A549 (cell line): ENCODE results near the gene NCAPH2. TPM values are rescaled to one million over a fixed set of nuclear protein-coding genes. Genes with fewer than 3 reads are reported as not detected.
"Not testable (repeated sequence)": the region's sequence is repeated elsewhere in the genome, so short reads cannot be mapped to it uniquely, and the experiment has no call there.

Source experiments
- ATAC-seq, 2 experiments: fragments of 200-7000 bp in 1 of 2; fragments of >200 bp in 1 of 2; cut with Nextera tagmentation in 1 of 2; cut with Tn5 transposase in 1 of 2; 3 replicates each; pipeline versions ENCODE4 v1.8.0 to v1.9.1; 2018 to 2020; ENCODE audit warnings: mild to moderate bottlenecking in 1 of 2, moderate library complexity in 1 of 2
- CTCF ChIA-PET: fragments of 300-600 bp; sonication (Branson Sonifier 250); formaldehyde crosslinking; extraction: SDS; loops from one replicate; lab custom pipeline; 2021; ENCODE audit warnings: antibody characterized with exemption, inconsistent platforms; lab: Yijun Ruan, JAX
- POLR2A ChIA-PET: fragments of 350-600 bp; formaldehyde crosslinking; extraction: SDS; loops from one replicate; lab custom pipeline; 2021; ENCODE audit warnings: antibody characterized with exemption, inconsistent platforms; lab: Yijun Ruan, JAX
- DNase-seq, 2 experiments: peaks; one replicate each; pipeline versions ENCODE4 v3.0.0 to v3.0.0-alpha.2; 2011 to 2016; ENCODE audit warnings: low read depth in 1 of 2, low spot score in 1 of 2
- FAIRE-seq: peaks from 2 replicates; lab custom pipeline; 2011; peaks lifted over from hg19 to GRCh38; lab: Jason Lieb, UNC
- H3K27ac ChIP-seq, 2 experiments: fragments of >200 bp; sonication (Bioruptor Twin); formaldehyde crosslinking; 3 replicates each; pipeline ENCODE4 v1.5.1; 2016 to 2017
- H3K4me1 ChIP-seq: fragments of >200 bp; sonication (Bioruptor Twin); formaldehyde crosslinking; 3 replicates; pipeline ENCODE4 v1.6.1; 2016
- H3K4me2 ChIP-seq: fragments of >200 bp; sonication (Bioruptor Twin); formaldehyde crosslinking; 3 replicates; pipeline ENCODE4 v1.6.1; 2016
- H3K4me3 ChIP-seq: fragments of >200 bp; sonication (Bioruptor Twin); formaldehyde crosslinking; 3 replicates; pipeline ENCODE4 v1.5.1; 2016
- H3K9me3 ChIP-seq: fragments of >200 bp; sonication (Bioruptor Twin); formaldehyde crosslinking; 3 replicates; pipeline ENCODE4 v1.6.1; 2016
- BHLHE40 ChIP-seq: IDR thresholded peaks from 2 replicates; pipeline ENCODE4 v1.6.1; 2012; ENCODE audit warnings: low read depth, low read length, inconsistent platforms
- CBX8 ChIP-seq: fragments of 200-600 bp; sonication (generic); IDR thresholded peaks from 2 replicates; pipeline ENCODE4 v1.6.1; 2016
- CEBPB ChIP-seq, 2 experiments: fragments of >200 bp in 1 of 2; sonication (Bioruptor Twin) in 1 of 2; formaldehyde crosslinking in 1 of 2; IDR thresholded peaks; 2 replicates each; pipeline ENCODE4 v1.6.1; 2012 to 2016
- EHF ChIP-seq: fragments of 250-450 bp; sonication (Bioruptor Pico); IDR thresholded peaks from 2 replicates; pipeline ENCODE4 v1.5.0; 2020; ENCODE audit warnings: mild to moderate bottlenecking
- EP300 ChIP-seq, 2 experiments: fragments of >200 bp; sonication (Bioruptor Twin); formaldehyde crosslinking; IDR thresholded peaks; 2 replicates in 1 of 2; 3 replicates in 1 of 2; pipeline ENCODE4 v1.6.1; 2016 to 2017
- FOSL2 ChIP-seq, 2 experiments: fragments of 450-650 bp in 1 of 2; fragments of >200 bp in 1 of 2; sonication (Bioruptor Twin) in 1 of 2; formaldehyde crosslinking; IDR thresholded peaks; 2 replicates each; pipeline versions ENCODE4 v1.5.0 to v1.6.1; 2016 to 2020; ENCODE audit warnings: mild to moderate bottlenecking in 1 of 2, moderate library complexity in 1 of 2
- FOXS1 ChIP-seq: fragments of 250-450 bp; sonication (Bioruptor Pico); IDR thresholded peaks from 2 replicates; pipeline ENCODE4 v1.5.0; 2020; ENCODE audit warnings: mild to moderate bottlenecking, moderate library complexity
- GATA3 ChIP-seq: IDR thresholded peaks from 2 replicates; pipeline ENCODE4 v1.6.1; 2012; ENCODE audit warnings: borderline replicate concordance
- HOXA7 ChIP-seq: fragments of 250-450 bp; sonication (Bioruptor Pico); IDR thresholded peaks from 2 replicates; pipeline ENCODE4 v1.5.0; 2020; ENCODE audit warnings: mild to moderate bottlenecking, moderate library complexity
- HOXB13 ChIP-seq: fragments of 250-450 bp; sonication (Bioruptor Pico); IDR thresholded peaks from 2 replicates; pipeline ENCODE4 v1.5.0; 2020; ENCODE audit warnings: low read depth, mild to moderate bottlenecking, moderate library complexity
- JUNB ChIP-seq: fragments of >200 bp; sonication (Bioruptor Twin); formaldehyde crosslinking; IDR thresholded peaks from 2 replicates; pipeline ENCODE4 v1.6.1; 2016
- KDM1A ChIP-seq: fragments of 200-600 bp; sonication (generic); IDR thresholded peaks from 2 replicates; pipeline ENCODE4 v1.6.1; 2016; ENCODE audit warnings: low read depth, mild to moderate bottlenecking
- MYC ChIP-seq: IDR thresholded peaks from 2 replicates; pipeline ENCODE4 v1.6.1; 2012; ENCODE audit warnings: mild to moderate bottlenecking, inconsistent platforms, low read length, improper control_type of control experiment, borderline replicate concordance
- POLR2AphosphoS2 ChIP-seq: conservative IDR thresholded peaks from 2 replicates; pipeline ENCODE4 v1.6.1; 2012; ENCODE audit warnings: low read length, improper control_type of control experiment, inconsistent platforms
- RAD21 ChIP-seq, 2 experiments: fragments of >200 bp in 1 of 2; sonication (Bioruptor Twin) in 1 of 2; formaldehyde crosslinking in 1 of 2; IDR thresholded peaks in 1 of 2; conservative IDR thresholded peaks in 1 of 2; 2 replicates in 1 of 2; 3 replicates in 1 of 2; pipeline ENCODE4 v1.6.1; 2012 to 2018; ENCODE audit warnings: inconsistent platforms in 1 of 2
- SREBF2 ChIP-seq: fragments of 450-650 bp; IDR thresholded peaks from 2 replicates; pipeline ENCODE4 v1.6.1; 2014; ENCODE audit warnings: mild to moderate bottlenecking, moderate library complexity
- TP53 ChIP-seq: fragments of 250-450 bp; sonication (Bioruptor Pico); IDR thresholded peaks from 2 replicates; pipeline ENCODE4 v1.5.0; 2021; ENCODE audit warnings: mild to moderate bottlenecking, moderate library complexity
- ZSCAN20 ChIP-seq: fragments of 250-450 bp; sonication (Bioruptor Pico); IDR thresholded peaks from 2 replicates; pipeline ENCODE4 v1.8.0; 2022; ENCODE audit warnings: mild to moderate bottlenecking, moderate library complexity
- WGBS: methylation state at CpG from one replicate; pipeline ENCODE4 v1.1.6; 2017; ENCODE audit errors: missing lambda C conversion rate; 5-methylcytosine and 5-hydroxymethylcytosine counted together
- polyA plus RNA-seq, 4 experiments: library from polyadenylated mRNA; depleted of rRNA in 3 of 4; stranded (reverse); fragments of >200 nt; fragmentation: RNase III in 1 of 4; extraction: RNeasy Plus Mini Kit Qiagen cat#74134 plus additional on column Dnase treatment in 1 of 4; gene quantifications; 2 replicates in 3 of 4; 3 replicates in 1 of 4; pipeline ENCODE4 v1.2.3, GENCODE V29; 2011 to 2017
- TF ChIP-seq, protein P1 (sequence below): fragments of >200 bp; sonication (Bioruptor Twin); formaldehyde crosslinking; IDR thresholded peaks from 3 replicates; pipeline ENCODE4 v1.6.1; 2016
- TF ChIP-seq, protein P2 (sequence below): fragments of >200 bp; sonication (Bioruptor Twin); formaldehyde crosslinking; IDR thresholded peaks from 2 replicates; pipeline ENCODE4 v1.6.1; 2016
- TF ChIP-seq, protein P3 (sequence below): IDR thresholded peaks from 2 replicates; pipeline ENCODE4 v1.6.1; 2012; ENCODE audit warnings: low read depth, borderline replicate concordance

Gene NCAPH2
- polyA plus RNA-seq, 2 of the 4 experiments (the other 2 are of a cell fraction) = 14.3 to 27.7 TPM

DNA sequence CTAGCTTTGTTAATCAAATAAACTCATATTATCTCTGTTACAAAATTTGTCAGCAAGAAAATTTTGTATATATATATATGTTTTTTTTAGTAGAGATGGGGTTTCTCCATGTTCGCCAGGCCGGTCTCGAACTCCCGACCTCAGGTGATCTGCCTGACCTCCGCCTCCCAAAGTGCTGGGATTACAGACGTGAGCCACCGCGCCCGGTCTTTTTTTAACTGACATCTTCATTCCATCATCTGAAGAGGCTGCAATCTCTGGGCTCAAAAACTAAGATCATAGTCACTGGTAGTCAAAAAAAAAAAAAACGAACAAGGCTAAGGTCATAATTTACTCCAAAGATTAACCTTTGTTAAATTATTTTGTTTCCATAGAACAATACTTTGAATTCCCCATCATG lies 32.4 kb downstream of the NCAPH2 start:
- FAIRE-seq (no peak), ATAC-seq (no peak), DNase-seq (no peak)
- WGBS = 79% methylated on average over 10 of the region's 10 CpGs
- CTCF ChIA-PET = interaction anchor here (0.6 to 4.1 kb wide), 5 partner anchors 15 to 107 kb away, joined by 3 to 19 read pairs (median 5); partner anchors contain the start of genes SCO2 and SYCE3
- Histone ChIP-seq H3K4me1 (peaks cover 61% of the 10 kb centered on the region), H3K4me2 (peak overlapping the region; percentile 75), H3K4me3 (no peak overlapping the region), H3K27ac (peak overlapping the region; percentile 76 to 92), H3K9me3 (no peaks in the 10 kb centered on the region)
- no peak for TF ChIP-seq CBX8
- TF ChIP-seq ZSCAN20 (CRISPR knock-in tag) = no peak
- no peak for TF ChIP-seq FOXS1 (CRISPR knock-in tag)
- no peak for TF ChIP-seq POLR2AphosphoS2
- TF ChIP-seq CEBPB (IDR thresholded peaks at IDR 0.05) = no peak
- TF ChIP-seq EHF (CRISPR knock-in tag) = no peak
- no peak for TF ChIP-seq MYC
- TF ChIP-seq HOXB13 (CRISPR knock-in tag) = no peak
- TF ChIP-seq KDM1A = no peak
- no peak for TF ChIP-seq GATA3
- TF ChIP-seq JUNB = no peak
- no peak for TF ChIP-seq SREBF2
- no peak for TF ChIP-seq RAD21 (conservative IDR thresholded peaks at IDR 0.05 in 1 of 2, IDR thresholded peaks at IDR 0.05 in 1 of 2)
- TF ChIP-seq BHLHE40 = no peak
- TF ChIP-seq, protein P1, sequence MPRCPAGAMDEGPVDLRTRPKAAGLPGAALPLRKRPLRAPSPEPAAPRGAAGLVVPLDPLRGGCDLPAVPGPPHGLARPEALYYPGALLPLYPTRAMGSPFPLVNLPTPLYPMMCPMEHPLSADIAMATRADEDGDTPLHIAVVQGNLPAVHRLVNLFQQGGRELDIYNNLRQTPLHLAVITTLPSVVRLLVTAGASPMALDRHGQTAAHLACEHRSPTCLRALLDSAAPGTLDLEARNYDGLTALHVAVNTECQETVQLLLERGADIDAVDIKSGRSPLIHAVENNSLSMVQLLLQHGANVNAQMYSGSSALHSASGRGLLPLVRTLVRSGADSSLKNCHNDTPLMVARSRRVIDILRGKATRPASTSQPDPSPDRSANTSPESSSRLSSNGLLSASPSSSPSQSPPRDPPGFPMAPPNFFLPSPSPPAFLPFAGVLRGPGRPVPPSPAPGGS = no peak
- POLR2A ChIA-PET = interaction anchor here (0.5 to 1.8 kb wide), 3 partner anchors 8 to 29 kb away, joined by 4 to 13 read pairs (median 5); no protein-coding TSS in a partner anchor

DNA sequence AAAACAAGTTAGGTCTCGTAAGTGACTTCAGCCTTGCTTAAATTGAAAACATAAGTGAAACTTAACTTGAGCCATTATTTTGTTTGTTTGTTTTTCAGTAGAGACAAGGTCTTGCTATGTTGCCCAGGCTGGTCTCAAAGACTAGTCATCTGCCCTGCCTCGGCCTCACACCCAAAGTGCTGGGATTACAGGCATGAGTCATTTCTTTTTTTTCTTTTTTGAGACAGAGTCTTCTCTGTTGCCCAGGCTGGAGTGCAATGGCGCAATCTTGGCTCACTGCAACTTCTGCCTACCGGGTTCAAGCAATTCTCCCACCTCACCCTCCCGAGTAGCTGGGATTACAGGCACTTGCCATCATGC lies 33.6 kb downstream of the NCAPH2 start:
- peak overlapping the region; percentile 76 to 92; a peak in 5 of 6 replicates for H3K27ac ChIP-seq

DNA sequence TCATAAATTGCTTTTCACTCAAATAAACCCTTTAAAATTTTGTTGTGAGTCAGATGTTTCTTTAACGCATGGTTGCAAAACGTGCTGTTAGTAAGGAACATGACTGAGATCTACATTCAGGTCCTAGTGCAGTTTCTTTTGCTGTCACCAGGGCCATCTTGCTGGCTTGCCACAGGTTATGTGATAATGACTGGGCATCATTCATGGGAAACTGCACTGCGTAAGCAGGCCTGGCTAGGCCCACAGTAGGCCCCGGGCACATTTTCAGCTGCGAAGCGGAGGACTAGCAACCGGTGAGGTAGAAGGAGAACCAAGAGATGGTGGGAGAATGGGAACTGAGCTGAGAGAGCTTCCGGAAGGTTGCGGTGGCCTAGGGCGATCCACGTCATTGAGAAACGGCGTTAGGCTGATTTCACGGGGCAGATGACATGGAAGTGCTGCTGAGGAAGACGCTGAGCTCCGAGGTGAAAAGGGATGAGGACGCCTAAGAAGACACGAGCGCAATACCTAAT lies 34.4 kb downstream of the NCAPH2 start:
- Histone ChIP-seq H3K4me2 (no peak overlapping the region), H3K9me3 (no peaks in the 10 kb centered on the region), H3K4me3 (no peak overlapping the region), H3K27ac (peak overlapping the region; percentile 76 to 92; a peak in 4 of 6 replicates), H3K4me1 (peaks cover 69% of the 10 kb centered on the region)
- ChIA-PET POLR2A (interaction anchor here (1.0 kb wide), 1 partner anchor 10 kb away, joined by 3 read pairs; no protein-coding TSS in a partner anchor), CTCF (interaction anchor here (4.5 kb wide), 1 partner anchor 21 kb away, joined by 25 read pairs; the partner anchor contains the start of gene SYCE3)
- ATAC-seq (no peak), DNase-seq (no peak), FAIRE-seq (no peak)
- TF ChIP-seq HOXA7 (CRISPR knock-in tag) = no peak
- TF ChIP-seq, protein P2, sequence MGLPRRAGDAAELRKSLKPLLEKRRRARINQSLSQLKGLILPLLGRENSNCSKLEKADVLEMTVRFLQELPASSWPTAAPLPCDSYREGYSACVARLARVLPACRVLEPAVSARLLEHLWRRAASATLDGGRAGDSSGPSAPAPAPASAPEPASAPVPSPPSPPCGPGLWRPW = no peak
- TF ChIP-seq, protein P3, sequence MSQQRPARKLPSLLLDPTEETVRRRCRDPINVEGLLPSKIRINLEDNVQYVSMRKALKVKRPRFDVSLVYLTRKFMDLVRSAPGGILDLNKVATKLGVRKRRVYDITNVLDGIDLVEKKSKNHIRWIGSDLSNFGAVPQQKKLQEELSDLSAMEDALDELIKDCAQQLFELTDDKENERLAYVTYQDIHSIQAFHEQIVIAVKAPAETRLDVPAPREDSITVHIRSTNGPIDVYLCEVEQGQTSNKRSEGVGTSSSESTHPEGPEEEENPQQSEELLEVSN = no peak
- no peak for TF ChIP-seq BHLHE40
- TF ChIP-seq TP53 (CRISPR knock-in tag) = no peak
- no peak for TF ChIP-seq FOSL2 (IDR thresholded peaks at IDR 0.05)
- TF ChIP-seq FOSL2 (CRISPR knock-in tag; IDR thresholded peaks at IDR 0.05) = no peak
- TF ChIP-seq, protein P1 = no peak
- WGBS = 90% methylated on average over 19 of the region's 19 CpGs

More for the DNA sequence above, 33.6 kb downstream of the NCAPH2 start:
- peaks cover 69% of the 10 kb centered on the region for H3K4me1 ChIP-seq
- WGBS = 14% methylated on average over 5 of the region's 5 CpGs
- H3K4me3 ChIP-seq, FAIRE-seq, H3K9me3 ChIP-seq: not testable (repeated sequence)
- peak; percentile 79 to 88 for TF ChIP-seq CEBPB (IDR thresholded peaks at IDR 0.05)
- peak; percentile 43; the same call in 1 of the 2 replicates for TF ChIP-seq JUNB
- TF ChIP-seq FOSL2 (IDR thresholded peaks at IDR 0.05) = peak; percentile 58; the same call in 1 of the 2 replicates
- TF ChIP-seq FOSL2 (CRISPR knock-in tag; IDR thresholded peaks at IDR 0.05) = peak; percentile 83
- TF ChIP-seq EP300 (IDR thresholded peaks at IDR 0.05) = peak in 1 of 2 experiments; percentile 18; a peak in 1 of 5 replicates
- POLR2A ChIA-PET = interaction anchor here (0.9 to 1.1 kb wide), 3 partner anchors 10 to 21 kb away, joined by 3 to 5 read pairs (median 5); partner anchors contain the start of gene SYCE3
- ATAC-seq = peak in 1 of 2 experiments; percentile 43; a peak in 3 of 6 replicates
- H3K4me2 ChIP-seq = peak overlapping the region; percentile 50
- peak in 1 of 2 experiments; percentile 72 for DNase-seq
- CTCF ChIA-PET = interaction anchor here (1.0 to 4.1 kb wide), 2 partner anchors 16 to 21 kb away, joined by 3 to 19 read pairs; partner anchors contain the start of genes SCO2 and SYCE3
